GM19193 (cell line): Measurements from ENCODE around the gene BNC2.

Experiments
- POLR2A ChIP-seq: IDR thresholded peaks from 4 replicates; pipeline ENCODE4 v1.6.1; 2011; ENCODE audit not compliant: insufficient read depth, insufficient read length; ENCODE audit errors: extremely low read depth

BNC2 gene

DNA sequence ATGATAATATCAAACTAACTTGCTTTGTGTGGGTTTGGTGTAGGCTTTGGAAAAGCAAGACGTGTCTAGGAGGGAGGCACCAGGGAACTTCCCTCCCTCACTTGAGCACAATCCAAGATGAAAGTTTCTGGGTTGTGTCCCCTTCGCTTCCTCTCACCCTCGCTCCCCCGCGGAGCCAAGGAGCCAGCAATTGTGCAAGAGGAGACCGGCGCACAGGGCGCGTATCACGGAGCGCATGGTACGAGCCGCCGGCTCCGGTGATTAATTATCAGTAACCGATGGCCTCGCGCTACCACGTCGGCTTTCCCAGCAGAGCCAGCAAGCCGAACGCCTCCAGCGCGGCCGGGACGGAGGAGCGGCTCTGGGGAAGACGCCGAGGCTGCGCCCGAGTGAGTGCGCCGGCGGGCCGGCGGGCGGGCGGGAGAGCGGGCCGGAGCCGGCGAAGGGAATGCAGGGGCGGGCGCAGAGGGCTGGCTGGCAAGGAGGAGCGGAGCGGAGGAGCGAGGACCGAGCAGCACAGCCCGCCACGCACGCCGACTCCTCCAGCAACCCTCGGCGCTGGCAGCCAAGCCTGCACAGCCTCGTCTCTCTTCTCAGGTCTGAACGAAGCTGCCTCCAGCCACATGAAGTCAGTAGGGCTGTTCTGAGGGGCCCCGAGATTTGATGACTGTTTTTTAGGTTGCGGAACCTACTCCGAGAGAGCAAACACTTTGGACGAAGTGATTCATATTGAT lies 143.6 kb downstream of the BNC2 start:
- no peak for TF ChIP-seq POLR2A

DNA sequence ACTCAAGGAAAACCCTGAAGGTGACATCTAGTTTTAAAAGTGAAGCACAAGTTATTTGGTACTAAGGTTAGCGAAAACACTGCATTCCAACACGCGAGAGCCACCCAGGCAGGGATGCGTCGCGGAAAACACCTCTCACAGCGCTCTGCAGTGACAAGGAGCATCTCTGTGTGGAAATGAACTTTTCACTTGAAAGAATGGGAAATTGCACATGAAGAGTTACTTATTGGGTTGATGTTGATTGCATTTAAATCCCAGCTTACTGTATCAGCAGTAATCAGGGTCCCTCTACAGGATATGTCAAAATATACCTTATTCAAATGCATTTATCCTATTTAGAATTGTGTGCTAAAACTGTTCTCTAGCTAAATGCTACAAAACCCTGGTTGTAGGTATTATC lies 144.4 kb downstream of the BNC2 start:
- TF ChIP-seq POLR2A = no peak

DNA sequence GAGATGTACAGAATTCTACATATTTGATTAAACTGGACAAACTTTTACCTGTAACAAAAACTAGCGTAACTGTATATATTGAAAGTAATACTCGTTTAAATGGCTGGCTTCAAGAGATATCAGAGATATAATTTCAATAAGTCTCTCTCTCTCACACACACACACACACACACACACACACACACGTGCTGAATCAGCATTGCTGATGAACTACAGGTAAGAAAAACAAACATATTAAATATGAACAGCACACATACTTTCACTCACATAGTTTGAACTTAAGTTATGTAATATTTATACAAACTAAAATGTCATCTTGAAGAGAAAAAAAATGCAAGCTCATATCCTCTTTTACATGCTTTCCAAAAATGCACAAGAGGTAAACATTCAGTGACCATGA lies 145.4 kb downstream of the BNC2 start:
- no peak for TF ChIP-seq POLR2A

DNA sequence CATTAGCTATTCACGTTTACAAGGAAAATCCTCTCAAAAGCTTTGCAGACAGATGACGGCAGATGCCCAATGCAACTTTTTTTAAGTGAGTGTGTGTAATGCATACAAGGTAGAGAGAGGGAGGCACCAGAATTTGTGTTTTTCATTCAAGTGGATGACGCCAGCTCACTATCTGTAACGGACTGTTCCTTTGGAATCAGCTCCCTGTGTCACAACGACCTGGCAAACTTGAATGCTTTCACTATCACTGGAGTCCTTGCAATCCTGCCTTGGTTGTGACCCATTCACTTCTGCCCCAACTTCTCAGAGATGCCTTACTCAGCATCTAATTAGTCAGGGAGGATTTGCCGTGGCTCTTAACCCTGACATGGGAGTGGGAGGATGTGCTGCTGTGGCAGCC lies 148.5 kb downstream of the BNC2 start:
- TF ChIP-seq POLR2A = no peak

DNA sequence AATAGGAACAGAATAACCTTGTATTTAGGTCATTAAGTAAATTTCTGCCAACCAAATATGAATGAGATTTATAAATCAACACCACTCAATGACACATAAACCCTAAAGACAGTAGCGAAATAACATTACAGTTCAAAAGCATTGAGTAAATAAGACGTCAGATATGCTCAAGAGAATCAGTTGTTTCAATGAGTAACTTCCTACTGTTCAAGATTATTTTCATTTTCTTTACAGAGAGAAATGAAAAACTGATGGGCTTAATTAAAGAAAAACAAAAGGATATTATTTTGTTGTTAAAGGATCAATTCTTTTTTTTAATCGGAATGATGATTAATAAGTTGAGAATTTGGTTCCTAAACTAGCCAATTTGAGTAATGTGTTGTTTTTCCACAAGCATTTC lies 150.1 kb downstream of the BNC2 start:
- TF ChIP-seq POLR2A = no peak

DNA sequence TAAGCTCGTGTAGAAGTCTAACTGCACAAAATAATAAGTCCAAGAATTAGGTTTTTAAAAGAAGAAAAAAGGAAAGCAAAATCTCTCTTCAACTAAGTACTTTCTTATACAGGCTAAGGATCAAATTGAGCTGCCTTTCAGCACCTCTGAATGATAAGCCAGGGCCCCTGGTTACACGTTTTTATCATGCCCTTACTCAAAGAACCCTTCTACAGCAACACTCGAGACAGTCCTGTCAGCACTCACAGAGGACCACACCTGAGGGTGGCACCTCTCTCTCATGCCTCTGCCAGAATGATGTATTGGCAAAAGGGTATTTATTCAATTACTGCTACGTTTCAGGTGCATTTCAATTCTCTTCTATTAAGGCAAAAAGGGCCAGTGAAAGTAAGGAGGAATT lies 150.5 kb downstream of the BNC2 start:
- TF ChIP-seq POLR2A = no peak

DNA sequence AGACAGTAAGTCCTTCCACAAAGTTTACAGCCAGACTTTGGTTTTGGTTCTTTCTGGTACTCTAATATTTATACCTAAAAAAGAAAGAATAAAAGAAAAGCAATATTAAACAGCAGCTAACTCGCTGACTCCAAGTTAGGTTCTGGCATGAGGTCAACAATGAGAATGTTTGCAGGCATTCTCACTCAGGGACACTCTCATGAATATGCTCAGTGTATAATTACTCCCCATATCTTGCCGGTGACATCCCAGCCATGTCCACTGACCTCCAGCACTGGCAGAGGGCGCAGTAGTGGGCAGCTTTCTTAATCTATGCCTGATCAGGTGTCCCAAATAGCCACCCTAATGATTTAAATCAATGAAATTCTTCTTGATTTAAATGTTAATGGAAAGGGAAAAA lies 151.5 kb downstream of the BNC2 start:
- no peak for TF ChIP-seq POLR2A

DNA sequence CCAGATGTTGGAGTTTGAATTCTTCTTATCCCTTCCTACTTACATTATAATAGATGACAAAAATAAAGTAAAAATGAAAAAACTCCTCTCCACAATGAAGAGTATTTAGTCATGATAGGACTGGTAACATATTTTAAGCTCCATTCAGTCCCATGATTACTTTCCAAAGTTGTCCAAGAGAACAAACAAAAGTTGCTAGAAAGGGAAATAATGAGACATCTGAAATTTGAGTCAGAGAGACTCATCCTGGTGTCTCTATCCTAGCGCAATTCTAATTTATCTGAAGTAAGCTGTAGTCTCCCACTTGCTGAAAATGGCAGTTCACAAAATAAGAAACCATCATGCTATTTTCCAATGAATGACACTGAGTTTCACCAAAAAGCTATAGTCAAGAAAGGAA lies 152.2 kb downstream of the BNC2 start:
- no peak for TF ChIP-seq POLR2A

DNA sequence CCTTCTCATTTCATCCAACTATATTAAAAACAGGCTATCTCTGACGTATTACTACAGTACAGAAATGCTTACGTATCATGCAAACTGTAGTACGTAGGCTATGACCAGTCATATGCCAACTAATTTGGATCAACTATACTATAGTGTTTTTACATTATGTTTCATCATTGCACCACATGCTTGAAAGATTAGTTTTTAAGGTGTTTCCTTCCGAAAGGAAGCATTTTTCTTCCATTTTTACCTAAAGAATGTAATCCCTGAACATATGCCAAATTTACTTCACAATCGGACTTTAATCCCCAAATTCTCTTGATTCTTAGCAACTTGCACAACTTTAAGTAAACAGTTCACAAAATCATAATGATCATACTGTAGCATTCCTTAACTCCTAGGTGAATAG lies 153.9 kb downstream of the BNC2 start:
- TF ChIP-seq POLR2A = no peak

DNA sequence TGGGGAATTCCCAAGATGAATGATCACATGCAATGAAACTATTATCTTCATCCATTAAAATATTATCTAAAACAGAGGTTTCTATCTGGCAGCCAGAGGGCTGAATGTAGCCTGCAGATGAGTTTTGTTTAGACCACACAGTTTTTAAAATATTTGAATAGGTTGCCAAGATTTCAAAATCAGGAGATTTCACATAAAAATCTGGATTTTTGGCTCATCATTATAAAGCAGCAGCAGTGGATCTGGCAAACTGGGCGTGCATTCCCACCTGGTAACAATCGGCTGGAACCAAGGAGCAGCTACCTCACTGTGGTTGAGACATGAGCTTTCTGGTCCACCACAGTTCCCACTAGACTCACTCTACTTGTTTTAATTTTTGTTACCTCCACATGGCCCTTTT lies 155.1 kb downstream of the BNC2 start:
- no peak for TF ChIP-seq POLR2A

DNA sequence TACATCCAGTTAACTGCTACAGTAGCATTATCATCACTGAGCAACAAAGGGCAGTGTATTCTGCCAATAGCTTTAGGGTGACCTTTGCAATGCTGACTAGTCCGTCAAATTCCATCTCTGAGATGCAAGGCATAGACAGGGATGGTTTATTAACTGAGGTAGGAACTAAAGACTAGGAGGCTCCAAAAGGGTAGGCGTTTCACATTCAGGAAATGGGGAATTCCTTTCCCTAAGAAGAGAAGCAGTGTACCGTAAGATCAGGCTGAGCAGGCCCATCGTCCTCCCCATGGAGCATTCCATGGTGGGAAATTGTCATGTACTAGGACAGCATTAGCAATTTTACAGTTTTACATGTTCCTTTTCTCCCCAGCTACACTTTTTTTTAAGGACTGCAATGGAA lies 157.7 kb downstream of the BNC2 start:
- TF ChIP-seq POLR2A = no peak

DNA sequence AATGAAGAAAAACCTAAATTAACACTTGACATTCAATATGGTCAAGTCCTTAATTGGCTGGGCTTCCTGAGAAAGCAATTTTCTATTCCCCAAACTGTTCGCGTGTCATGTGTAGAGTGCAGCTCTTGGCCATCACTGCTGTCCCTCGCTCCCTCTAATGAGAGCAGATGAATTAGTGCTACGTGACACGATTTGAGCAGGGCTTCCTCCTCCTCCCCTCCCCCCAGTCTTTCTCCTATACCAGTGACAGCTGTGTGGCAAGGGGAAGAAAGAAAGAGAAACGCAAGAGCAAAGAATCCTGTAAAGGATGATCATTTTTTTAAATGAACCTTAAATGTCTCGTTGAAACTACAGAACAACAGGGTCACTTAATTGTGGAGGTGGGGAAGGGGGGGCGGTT lies 159.6 kb downstream of the BNC2 start:
- no peak for TF ChIP-seq POLR2A

DNA sequence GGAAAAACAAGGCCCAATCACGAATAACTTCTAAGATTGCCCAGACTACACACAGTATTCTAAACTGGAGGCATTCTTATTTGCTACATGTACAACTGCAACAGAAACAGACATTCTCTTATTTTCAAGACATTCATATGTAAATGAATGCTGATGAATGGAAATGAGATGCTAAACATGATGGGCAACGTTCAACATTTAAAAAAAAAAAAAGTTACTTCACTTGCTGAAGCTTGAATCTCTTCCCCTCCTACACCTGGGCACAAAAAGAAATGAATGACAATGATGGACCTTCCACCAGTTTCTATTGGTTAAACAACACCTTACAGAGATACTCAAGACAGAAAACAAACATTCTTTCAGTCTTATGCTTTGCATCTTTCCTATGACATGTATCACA lies 160.5 kb downstream of the BNC2 start:
- no peak for TF ChIP-seq POLR2A

DNA sequence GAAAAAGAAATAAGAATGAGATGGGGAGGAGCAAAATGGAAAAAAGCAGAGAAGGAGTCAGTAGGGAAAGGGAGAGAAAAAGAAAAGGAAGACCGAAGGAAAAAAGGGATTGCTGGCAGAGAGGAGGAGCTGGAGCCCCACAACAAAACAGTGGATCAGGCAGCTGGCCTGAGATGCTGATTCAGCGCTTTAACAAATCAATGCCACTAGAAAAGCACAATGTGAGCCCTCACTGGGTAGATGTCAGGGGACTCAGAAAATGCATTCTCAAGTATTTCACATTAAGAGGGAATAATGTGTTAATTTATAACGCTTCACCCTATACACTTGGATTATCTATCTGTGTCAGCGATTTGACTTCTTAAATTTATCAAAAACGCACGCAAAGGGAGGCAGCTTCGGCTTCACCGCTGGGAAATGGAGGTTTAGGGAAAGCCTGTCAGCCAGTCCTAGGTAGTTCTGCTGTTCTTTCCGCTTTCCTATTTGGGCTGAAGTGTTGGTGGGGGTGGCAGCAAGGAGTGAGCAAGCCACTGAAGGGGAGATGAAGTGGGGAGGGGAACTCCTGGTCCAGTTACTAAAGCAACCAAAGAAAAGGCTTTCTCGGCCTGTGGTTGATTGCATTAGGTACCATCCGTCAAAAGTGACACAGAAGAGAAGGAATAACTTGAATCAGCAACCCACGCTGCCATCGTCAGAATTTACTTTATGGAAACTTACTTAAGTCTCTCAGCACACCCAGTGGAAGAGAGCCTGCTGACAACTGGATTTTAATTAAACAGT lies 161.6 kb downstream of the BNC2 start:
- no peak for TF ChIP-seq POLR2A

DNA sequence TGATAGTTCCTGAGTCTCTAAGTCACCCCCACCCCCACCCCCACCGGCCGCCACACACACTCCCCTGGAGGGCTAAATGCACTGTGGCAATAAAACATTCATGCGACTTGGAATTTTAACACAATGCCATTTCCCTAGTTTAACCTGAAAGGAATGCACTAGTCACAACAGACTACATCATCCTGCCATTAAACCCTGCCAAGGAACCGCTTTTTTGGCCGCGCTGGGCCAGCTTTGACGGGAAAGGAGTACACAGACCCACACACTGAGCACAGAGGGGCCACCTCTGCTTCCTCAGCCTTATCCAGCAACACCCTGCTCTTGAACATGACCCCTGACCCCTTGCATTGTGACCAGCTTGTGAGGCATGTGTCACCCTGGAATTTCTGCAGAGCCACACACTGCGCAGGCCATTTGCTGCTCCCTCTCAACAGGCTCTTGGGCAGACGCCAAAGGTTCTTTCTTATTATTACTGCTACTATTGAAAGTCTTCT lies 165.3 kb downstream of the BNC2 start:
- TF ChIP-seq POLR2A = no peak
